PC-9 (cell line): Measurements from ENCODE around the gene CYFIP1. TPM values are rescaled to one million over a fixed set of nuclear protein-coding genes. Genes with fewer than 3 reads are reported as not detected.

Source experiments
- BruUV-seq: library from RNA; stranded (reverse); fragments of 400-500 nt; replicated peaks from 2 replicates; lab custom pipeline; 2021; lab: Mats Ljungman, UMichigan
- CTCF ChIA-PET: fragments of 300-600 bp; sonication (Branson Sonifier 250); formaldehyde crosslinking; loops from one replicate; lab custom pipeline; 2022; ENCODE audit warnings: antibody characterized with exemption; lab: Charles Lee
- POLR2A ChIA-PET: fragments of 300-600 bp; sonication (Branson Sonifier 250); formaldehyde crosslinking; loops from one replicate; lab custom pipeline; 2022; ENCODE audit warnings: antibody characterized with exemption; ENCODE audit not compliant: unreplicated experiment; lab: Charles Lee
- DNase-seq, 2 experiments: peaks; one replicate each; pipeline versions ENCODE4 v3.0.0 to v3.0.0-alpha.2; 2015 to 2022; ENCODE audit warnings: mixed read lengths in 1 of 2
- H2AFZ ChIP-seq: fragments of 200-600 bp; sonication (generic); 2 replicates; pipeline ENCODE4 v1.8.1; 2017; ENCODE audit warnings: antibody characterized with exemption
- H3F3A ChIP-seq: fragments of 200-600 bp; sonication (generic); 2 replicates; pipeline ENCODE4 v1.8.1; 2017; ENCODE audit warnings: antibody characterized with exemption, mild to moderate bottlenecking, low read depth; ENCODE audit not compliant: insufficient read depth
- H3K27ac ChIP-seq: fragments of 200-600 bp; sonication (generic); 2 replicates; pipeline ENCODE4 v1.6.1; 2016; ENCODE audit warnings: mixed run types
- H3K27me3 ChIP-seq: fragments of 200-600 bp; sonication (generic); 2 replicates; pipeline ENCODE4 v1.6.1; 2016; ENCODE audit warnings: low read depth, mixed run types; ENCODE audit not compliant: insufficient read depth
- H3K36me3 ChIP-seq: fragments of 200-600 bp; sonication (generic); 2 replicates; pipeline ENCODE4 v1.6.1; 2016; ENCODE audit warnings: low read depth, mixed run types
- H3K4me1 ChIP-seq: fragments of 200-600 bp; sonication (generic); replicated peaks from 2 replicates; pipeline ENCODE4 v1.6.1; 2016; ENCODE audit warnings: mixed run types; ENCODE audit not compliant: insufficient read depth
- H3K4me2 ChIP-seq: fragments of 200-600 bp; sonication (generic); 2 replicates; pipeline ENCODE4 v1.6.1; 2017; ENCODE audit warnings: mixed run types
- H3K4me3 ChIP-seq: fragments of 200-600 bp; sonication (generic); 2 replicates; pipeline ENCODE4 v1.6.1; 2016; ENCODE audit warnings: mixed run types
- H3K79me2 ChIP-seq: fragments of 200-600 bp; sonication (generic); 2 replicates; pipeline ENCODE4 v1.6.1; 2017; ENCODE audit warnings: low read depth, mixed run types
- H3K9me2 ChIP-seq: fragments of 200-600 bp; sonication (generic); 2 replicates; pipeline ENCODE4 v1.8.1; 2017; ENCODE audit warnings: mild to moderate bottlenecking; ENCODE audit not compliant: insufficient read depth
- H3K9me3 ChIP-seq: fragments of 200-600 bp; sonication (generic); 2 replicates; pipeline ENCODE4 v1.8.1; 2016; ENCODE audit warnings: low read depth; ENCODE audit not compliant: insufficient read depth
- H4K20me1 ChIP-seq: fragments of 200-600 bp; sonication (generic); 2 replicates; pipeline ENCODE4 v1.8.1; 2017; ENCODE audit not compliant: insufficient read depth
- EZH2 ChIP-seq: fragments of 200-600 bp; sonication (generic); IDR thresholded peaks from 2 replicates; pipeline ENCODE4 v1.8.0; 2017; ENCODE audit warnings: antibody characterized with exemption, low read depth
- intact Hi-C: fragments of 100-400 bp; cut with micrococcal nuclease; formaldehyde crosslinking; loops from one replicate; pipeline ENCODE4 v1.10.0; 2022; ENCODE audit not compliant: unreplicated experiment
- total RNA-seq: library from RNA; stranded (reverse); gene quantifications from 2 replicates; pipeline ENCODE4 v1.2.3, GENCODE V29; 2021
- TF ChIP-seq, protein P1 (sequence below): fragments of 200-600 bp; sonication (generic); conservative IDR thresholded peaks from 2 replicates; pipeline ENCODE4 v1.6.1; 2017; ENCODE audit warnings: mixed run types, antibody characterized with exemption, mild to moderate bottlenecking, moderate library complexity

Gene CYFIP1
- total RNA-seq, 1 experiment from 2014 or later: 114 TPM

GRCh38 chr15:22869856-22870255 lies 110.3 kb downstream of the CYFIP1 start:
- H3K9me2 ChIP-seq: no peaks in the 10 kb centered on the region
- DNase-seq: no peak
- H3K36me3 ChIP-seq: peaks cover 7% of the 10 kb centered on the region; the same call in 1 of the 2 replicates
- no peaks in the 10 kb centered on the region for H3K79me2 ChIP-seq
- ChIA-PET CTCF (no interaction called here), POLR2A (no interaction called here)
- H3K4me2 ChIP-seq: no peak overlapping the region
- TF ChIP-seq, protein P1, sequence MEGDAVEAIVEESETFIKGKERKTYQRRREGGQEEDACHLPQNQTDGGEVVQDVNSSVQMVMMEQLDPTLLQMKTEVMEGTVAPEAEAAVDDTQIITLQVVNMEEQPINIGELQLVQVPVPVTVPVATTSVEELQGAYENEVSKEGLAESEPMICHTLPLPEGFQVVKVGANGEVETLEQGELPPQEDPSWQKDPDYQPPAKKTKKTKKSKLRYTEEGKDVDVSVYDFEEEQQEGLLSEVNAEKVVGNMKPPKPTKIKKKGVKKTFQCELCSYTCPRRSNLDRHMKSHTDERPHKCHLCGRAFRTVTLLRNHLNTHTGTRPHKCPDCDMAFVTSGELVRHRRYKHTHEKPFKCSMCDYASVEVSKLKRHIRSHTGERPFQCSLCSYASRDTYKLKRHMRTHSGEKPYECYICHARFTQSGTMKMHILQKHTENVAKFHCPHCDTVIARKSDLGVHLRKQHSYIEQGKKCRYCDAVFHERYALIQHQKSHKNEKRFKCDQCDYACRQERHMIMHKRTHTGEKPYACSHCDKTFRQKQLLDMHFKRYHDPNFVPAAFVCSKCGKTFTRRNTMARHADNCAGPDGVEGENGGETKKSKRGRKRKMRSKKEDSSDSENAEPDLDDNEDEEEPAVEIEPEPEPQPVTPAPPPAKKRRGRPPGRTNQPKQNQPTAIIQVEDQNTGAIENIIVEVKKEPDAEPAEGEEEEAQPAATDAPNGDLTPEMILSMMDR: no peak
- TF ChIP-seq EZH2: no peak
- no TSS peak for BruUV-seq
- H2AFZ ChIP-seq: no peak overlapping the region
- H3K27me3 ChIP-seq: no peaks in the 10 kb centered on the region
- H3K4me1 ChIP-seq: no peaks in the 10 kb centered on the region
- no peaks in the 10 kb centered on the region for H3K9me3 ChIP-seq
- H4K20me1 ChIP-seq: no peaks in the 10 kb centered on the region; the same call in none of the 2 replicates
- no peaks in the 10 kb centered on the region for H3F3A ChIP-seq
- H3K27ac ChIP-seq: no peak overlapping the region
- no peak overlapping the region for H3K4me3 ChIP-seq
- intact Hi-C loops: no loop called here

GRCh38 chr15:22868928-22869327 lies 111.2 kb downstream of the CYFIP1 start:
- Histone ChIP-seq H3K9me2 (no peaks in the 10 kb centered on the region), H3K27ac (no peak overlapping the region), H3K79me2 (no peaks in the 10 kb centered on the region), H3K4me2 (no peak overlapping the region), H3K9me3 (no peaks in the 10 kb centered on the region), H4K20me1 (no peaks in the 10 kb centered on the region; the same call in none of the 2 replicates), H3K4me3 (no peak overlapping the region), H3K27me3 (no peaks in the 10 kb centered on the region), H3K4me1 (no peaks in the 10 kb centered on the region), H3F3A (no peaks in the 10 kb centered on the region), H2AFZ (no peak overlapping the region), H3K36me3 (peaks cover 7% of the 10 kb centered on the region; the same call in 1 of the 2 replicates)
- TF ChIP-seq, protein P1: no peak
- no peak for TF ChIP-seq EZH2
- ChIA-PET CTCF (no interaction called here), POLR2A (no interaction called here)
- BruUV-seq: no TSS peak
- intact Hi-C loops: no loop called here
- no peak for DNase-seq

DNA sequence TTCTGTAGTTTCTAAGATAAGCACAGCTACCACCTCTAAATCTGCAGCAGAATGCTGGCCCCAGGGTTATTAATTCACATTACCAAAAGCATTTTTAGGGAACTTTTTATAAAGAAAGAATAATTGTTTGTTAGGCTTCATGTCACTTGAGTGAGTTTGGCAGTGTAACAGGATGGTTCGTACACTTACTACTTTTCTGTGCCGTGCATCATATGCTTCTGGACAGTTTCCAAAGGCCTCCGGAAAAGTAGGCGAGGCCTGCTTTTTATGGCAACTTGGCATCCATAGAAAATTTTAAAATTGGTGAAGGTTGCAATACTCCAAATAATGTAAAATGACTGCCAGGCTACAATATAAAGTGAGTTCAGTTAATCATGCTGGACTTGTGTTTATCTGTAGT lies 111.7 kb downstream of the CYFIP1 start:
- H3F3A ChIP-seq: no peaks in the 10 kb centered on the region
- no peak overlapping the region for H3K27ac ChIP-seq
- H3K27me3 ChIP-seq: no peaks in the 10 kb centered on the region
- POLR2A ChIA-PET: no interaction called here
- CTCF ChIA-PET: no interaction called here
- H4K20me1 ChIP-seq: no peaks in the 10 kb centered on the region; the same call in none of the 2 replicates
- H3K4me3 ChIP-seq: no peak overlapping the region
- no peaks in the 10 kb centered on the region for H3K79me2 ChIP-seq
- no TSS peak for BruUV-seq
- H3K9me3 ChIP-seq: no peaks in the 10 kb centered on the region
- peaks cover 7% of the 10 kb centered on the region; the same call in 1 of the 2 replicates for H3K36me3 ChIP-seq
- H3K4me2 ChIP-seq: no peak overlapping the region
- no peak overlapping the region for H2AFZ ChIP-seq
- TF ChIP-seq EZH2: no peak
- TF ChIP-seq, protein P1: no peak
- H3K4me1 ChIP-seq: no peaks in the 10 kb centered on the region
- no peaks in the 10 kb centered on the region for H3K9me2 ChIP-seq
- DNase-seq: no peak
- intact Hi-C loops: no loop called here
